ENCODE results near the gene NPDC1.

- TF ChIP-seq REST (IDR thresholded peaks at IDR 0.05; ENCODE audit: low read depth) (peak; percentile 42; the same call in 1 of the 2 replicates), EP300 (IDR thresholded peaks at IDR 0.05; ENCODE audit: borderline replicate concordance) (no peak), NFIC (IDR thresholded peaks at IDR 0.05) (peak; percentile 66; the same call in 1 of the 2 replicates), ZBTB7A (IDR thresholded peaks at IDR 0.05; ENCODE audit: low read depth) (no peak), FOXM1 (IDR thresholded peaks at IDR 0.05; ENCODE audit: borderline replicate concordance, low read depth) (no peak), TEAD4 (IDR thresholded peaks at IDR 0.05) (no peak), MAX (IDR thresholded peaks at IDR 0.05) (peak; percentile 48)
These were observed 23.9 kb downstream of the NPDC1 start for GRCh38 chr9:137021979-137022661.

All from Ishikawa (cell line).